Right cardiac atrium (tissue), 5 donors: ENCODE results near the gene MED14. TPM values are rescaled to one million over a fixed set of nuclear protein-coding genes. Genes with fewer than 3 reads are reported as not detected.

Experiments
- ATAC-seq, 2 donors: fragments of 200-7000 bp; cut with Tn5 transposase; one replicate each; pipeline versions ENCODE4 v1.8.0 to v1.9.1; 2020; ENCODE audit warnings: moderate library complexity in 2 of 2, mild to moderate bottlenecking in 1 of 2
- DNase-seq, 3 donors: peaks; one replicate each; pipeline ENCODE4 v3.0.0-alpha.2; 2020
- H3K27ac ChIP-seq: one replicate; pipeline ENCODE4 v1.5.1; 2013; ENCODE audit warnings: mild to moderate bottlenecking, low read length, control low read depth, moderate library complexity
- H3K27me3 ChIP-seq: one replicate; pipeline ENCODE4 v1.6.1; 2013; ENCODE audit not compliant: control insufficient read depth, insufficient read depth
- H3K4me1 ChIP-seq: one replicate; pipeline ENCODE4 v1.6.1; 2013; ENCODE audit warnings: low read length; ENCODE audit not compliant: control insufficient read depth, insufficient read depth
- H3K4me3 ChIP-seq: one replicate; pipeline ENCODE4 v1.5.1; 2013; ENCODE audit warnings: low read length, control low read depth
- H3K9me3 ChIP-seq: one replicate; pipeline ENCODE4 v1.6.1; 2013; ENCODE audit warnings: low read length; ENCODE audit not compliant: control insufficient read depth
- WGBS: extraction: QIAGEN DNeasy Blood & Tissue Kit; methylation state at CpG from one replicate; pipeline ENCODE4 v1.1.7; 2013; 5-methylcytosine and 5-hydroxymethylcytosine counted together
- intact Hi-C, 4 donors: fragments of 100-400 bp; cut with DNase I; formaldehyde crosslinking; loops; one replicate each; pipeline versions ENCODE4 v1.11.0 to v1.14.0; 2022 to 2023
- polyA plus RNA-seq: library from polyadenylated mRNA; stranded (reverse); fragments of 200-250 nt; gene quantifications from one replicate; pipeline ENCODE4 v1.2.3, GENCODE V29; 2013
- total RNA-seq, 4 donors: library from RNA; stranded (reverse); fragmentation: NEBNext Ultra II Directional; extraction: Animal tissue kit (Norgen Biotek cat#: 25700); gene quantifications; one replicate each; pipeline ENCODE4 v1.2.1, GENCODE V29; 2021
- donor health status: healthy with polysubstance abuse.
- donor health status: DM: no; HTN: yes; CAD: no.
- donor health status: DM: no; HTN: no; CAD: no.
- donor health status: DM: no; HTN: yes; CAD: no; lungs with severe emphysema.
- donor health status: DM: yes; HTN: yes; CAD: no.

The MED14 gene
- total and polyA plus RNA-seq, 5 donors = 10.0 to 33.2 (median 25.6) TPM

DNA sequence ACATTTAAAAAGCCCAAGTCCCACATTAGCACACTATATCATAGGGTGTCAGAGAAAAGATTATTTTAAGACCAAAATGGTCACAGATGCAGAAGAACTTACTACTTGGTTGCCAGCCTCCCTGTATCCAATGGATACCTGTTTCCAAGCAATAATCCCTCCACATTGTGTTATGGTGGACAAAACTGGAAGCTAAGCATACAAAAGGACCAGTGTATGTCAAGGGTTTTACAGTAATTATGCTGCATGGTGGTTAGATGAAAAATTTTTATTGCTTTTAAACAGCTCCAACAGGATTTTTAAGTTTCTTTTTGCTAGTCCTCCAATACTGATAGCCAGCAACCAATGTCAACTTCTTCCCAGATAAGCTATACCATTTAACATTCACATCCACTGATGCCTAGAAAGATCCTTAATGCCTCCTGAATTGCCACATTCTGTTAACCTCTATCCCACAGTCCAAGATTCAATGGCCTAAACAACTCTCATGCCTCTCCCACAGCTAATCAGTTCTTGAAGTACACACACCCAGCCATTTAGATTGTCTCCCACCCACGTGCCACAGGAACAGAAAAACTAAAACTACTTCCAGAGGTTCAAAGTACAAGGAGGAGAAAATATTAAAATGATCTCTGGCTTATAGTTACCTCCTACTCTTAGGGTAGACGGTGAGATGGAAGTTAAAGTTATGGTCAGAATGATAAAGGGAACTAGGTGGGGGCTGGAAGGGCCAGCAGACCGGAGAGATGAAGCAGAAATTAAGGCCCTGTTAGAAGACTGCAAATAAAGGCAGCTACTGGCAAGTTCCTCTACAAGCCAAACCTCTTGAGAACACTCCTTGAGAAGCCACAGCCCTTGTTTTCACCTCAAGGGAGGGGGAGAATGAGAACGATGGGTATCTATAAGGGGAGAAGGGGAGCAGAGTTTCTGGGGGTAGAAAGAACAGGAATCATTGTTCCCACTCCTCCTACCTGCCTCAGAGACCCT lies 5.5 kb downstream of the MED14 start:
- no peaks in the 10 kb centered on the region for H3K9me3 ChIP-seq
- no peak for DNase-seq
- 28% methylated on average over 4 of the region's 4 CpGs for WGBS
- peak in 1 of 2 donors; percentile 29 for ATAC-seq
- no peak overlapping the region for H3K27ac ChIP-seq
- H3K4me1 ChIP-seq = no peaks in the 10 kb centered on the region
- intact Hi-C loops = no loop called here
- no peaks in the 10 kb centered on the region for H3K27me3 ChIP-seq
- no peak overlapping the region for H3K4me3 ChIP-seq

DNA sequence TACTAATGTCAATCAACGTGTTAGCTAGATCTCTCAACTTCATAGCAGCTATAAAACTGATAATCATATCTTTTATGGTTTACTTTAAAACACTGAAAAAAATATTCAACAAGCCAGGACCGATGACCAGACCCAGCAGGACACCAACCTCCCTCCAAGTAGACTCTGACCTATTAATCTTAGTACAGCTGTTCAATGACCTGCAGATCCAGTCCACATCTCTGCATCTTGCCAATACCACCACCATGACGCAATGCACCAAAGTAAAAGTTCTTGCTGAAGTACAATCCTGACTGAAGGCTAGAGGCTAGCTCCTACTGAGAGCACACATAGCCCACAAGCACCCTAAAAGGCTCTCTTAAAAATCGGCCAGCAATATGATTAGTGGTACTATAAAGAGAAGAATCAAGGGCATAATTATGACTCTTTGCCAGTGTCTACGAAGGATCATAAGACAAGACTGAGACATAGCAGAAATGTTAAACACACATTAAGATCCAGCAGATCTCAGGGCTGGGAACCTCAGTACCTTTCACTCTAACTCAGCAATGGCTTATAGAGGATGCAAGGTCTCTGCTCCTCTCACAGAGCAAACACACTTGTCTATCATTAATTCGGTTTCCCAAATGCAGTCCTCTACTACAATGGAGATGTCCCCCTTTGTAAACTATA lies 7.6 kb downstream of the MED14 start:
- ATAC-seq = no peak
- H3K27me3 ChIP-seq = no peaks in the 10 kb centered on the region
- intact Hi-C loops = no loop called here
- no peak for DNase-seq
- no peak overlapping the region for H3K4me3 ChIP-seq
- no peaks in the 10 kb centered on the region for H3K4me1 ChIP-seq
- no peaks in the 10 kb centered on the region for H3K9me3 ChIP-seq
- WGBS = 85% methylated on average over 6 of the region's 6 CpGs
- H3K27ac ChIP-seq = no peak overlapping the region

- Histone ChIP-seq H3K4me3 (no peak overlapping the region), H3K27ac (no peak overlapping the region), H3K9me3 (no peaks in the 10 kb centered on the region), H3K27me3 (no peaks in the 10 kb centered on the region), H3K4me1 (no peaks in the 10 kb centered on the region)
- ATAC-seq (no peak), DNase-seq (no peak)
- intact Hi-C loops = no loop called here
Measured at GRCh38 chrX:40727093-40727492, 8.2 kb downstream of the MED14 start.

DNA sequence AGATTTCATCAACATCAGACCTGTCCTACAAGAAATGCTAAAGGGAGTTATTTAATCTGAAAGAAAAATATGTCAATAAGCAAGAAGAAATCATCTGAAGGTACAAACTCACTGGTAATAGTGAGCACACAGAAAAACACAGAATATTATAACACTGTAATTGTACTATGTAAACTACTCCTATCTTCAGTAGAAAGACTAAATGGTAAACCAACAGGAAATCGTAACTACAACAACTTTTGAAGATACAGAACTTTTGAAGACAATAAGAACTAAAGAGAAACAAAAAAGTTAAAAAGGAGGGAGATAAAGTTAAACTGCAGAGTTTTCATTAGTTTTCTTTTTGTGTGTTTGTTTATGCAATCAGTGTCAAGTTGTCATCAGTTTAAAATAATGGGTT lies 12.4 kb downstream of the MED14 start:
- DNase-seq (no peak), ATAC-seq (no peak)
- Histone ChIP-seq H3K4me3 (no peak overlapping the region), H3K4me1 (no peaks in the 10 kb centered on the region), H3K9me3 (no peaks in the 10 kb centered on the region), H3K27me3 (no peaks in the 10 kb centered on the region), H3K27ac (no peak overlapping the region)
- intact Hi-C loops = no loop called here
- 91% methylated on average over 1 of the region's 1 CpG for WGBS

DNA sequence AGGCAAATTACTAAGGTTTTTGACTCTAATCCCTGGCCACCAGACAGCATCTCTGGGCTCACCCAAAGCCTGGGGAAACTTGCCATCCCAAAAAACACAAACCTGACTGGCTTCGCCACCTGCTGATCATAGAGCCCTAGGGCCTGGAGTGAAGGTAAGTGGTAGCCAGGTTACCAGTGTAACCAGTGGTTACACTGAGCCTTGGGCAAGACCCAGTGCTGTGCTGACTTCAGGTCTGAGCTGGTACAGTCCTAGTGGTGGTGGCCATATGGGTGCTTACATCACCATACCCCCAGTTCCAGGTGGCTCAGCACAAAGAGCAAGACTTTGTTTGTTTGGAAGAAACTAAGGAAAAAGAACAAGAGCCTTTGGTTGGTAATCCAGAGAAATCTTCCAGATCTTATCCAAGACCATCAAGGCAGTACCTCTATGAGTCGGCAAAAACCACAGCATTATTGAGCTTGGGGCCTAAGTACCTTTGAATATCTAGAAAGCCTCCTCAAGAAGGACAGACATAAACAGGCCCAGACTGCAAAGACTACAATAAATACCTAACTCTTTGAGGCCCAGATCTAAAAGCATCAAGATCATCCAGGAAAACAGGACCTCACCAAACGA lies 13.7 kb downstream of the MED14 start:
- intact Hi-C loops = no loop called here
- Histone ChIP-seq H3K27me3 (no peaks in the 10 kb centered on the region), H3K4me1 (no peaks in the 10 kb centered on the region), H3K4me3 (no peak overlapping the region), H3K27ac (no peak overlapping the region), H3K9me3 (no peaks in the 10 kb centered on the region)
- no peak for DNase-seq
- WGBS = 92% methylated on average over 3 of the region's 3 CpGs
- ATAC-seq = no peak

GRCh38 chrX:40720792-40721191 lies 14.6 kb downstream of the MED14 start:
- no peaks in the 10 kb centered on the region for H3K27me3 ChIP-seq
- no peak for ATAC-seq
- 95% methylated on average over 8 of the region's 8 CpGs for WGBS

GRCh38 chrX:40720339-40720738 lies 15.0 kb downstream of the MED14 start:
- Histone ChIP-seq H3K27ac (no peak overlapping the region), H3K4me1 (no peaks in the 10 kb centered on the region), H3K27me3 (no peaks in the 10 kb centered on the region), H3K4me3 (no peak overlapping the region), H3K9me3 (no peaks in the 10 kb centered on the region)
- 96% methylated on average over 4 of the region's 4 CpGs for WGBS
- ATAC-seq = no peak
- no peak for DNase-seq
- intact Hi-C loops = no loop called here

More at GRCh38 chrX:40720792-40721191, 14.6 kb downstream of the MED14 start:
- Histone ChIP-seq H3K4me3 (no peak overlapping the region), H3K4me1 (no peaks in the 10 kb centered on the region), H3K27ac (no peak overlapping the region), H3K9me3 (no peaks in the 10 kb centered on the region)
- no peak for DNase-seq
- intact Hi-C loops = no loop called here

GRCh38 chrX:40719731-40720130 lies 15.6 kb downstream of the MED14 start:
- Histone ChIP-seq H3K27ac (no peak overlapping the region), H3K9me3 (no peaks in the 10 kb centered on the region), H3K4me1 (no peaks in the 10 kb centered on the region), H3K27me3 (no peaks in the 10 kb centered on the region), H3K4me3 (no peak overlapping the region)
- intact Hi-C loops = no loop called here
- DNase-seq = no peak
- ATAC-seq = no peak

GRCh38 chrX:40719218-40719617 lies 16.1 kb downstream of the MED14 start:
- Histone ChIP-seq H3K27ac (no peak overlapping the region), H3K4me1 (no peaks in the 10 kb centered on the region), H3K9me3 (no peaks in the 10 kb centered on the region), H3K4me3 (no peak overlapping the region), H3K27me3 (no peaks in the 10 kb centered on the region)
- DNase-seq = no peak
- intact Hi-C loops = no loop called here
- ATAC-seq = no peak

DNA sequence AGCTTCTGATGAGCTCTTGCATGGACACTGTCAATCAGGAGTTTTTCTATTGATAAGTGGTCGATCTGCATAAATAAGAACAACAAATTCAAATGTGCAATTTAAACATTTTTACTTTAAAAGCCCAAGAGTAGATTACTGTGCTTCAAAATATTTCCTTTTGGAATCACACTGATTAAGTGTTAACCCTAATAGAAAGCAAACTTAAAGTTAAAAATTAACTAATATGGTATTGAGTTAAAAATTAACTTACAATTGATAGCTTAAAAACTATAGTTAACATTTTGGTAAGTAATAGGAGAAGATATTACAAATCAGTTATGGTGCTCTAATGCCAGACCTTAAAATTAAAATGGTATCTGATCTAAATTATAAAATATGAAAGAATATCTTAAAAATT lies 25.9 kb downstream of the MED14 start:
- intact Hi-C loops = no loop called here
- WGBS = 91% methylated on average over 1 of the region's 1 CpG
- ATAC-seq (no peak), DNase-seq (no peak)
- no peaks in the 10 kb centered on the region for H3K9me3 ChIP-seq
- no peak overlapping the region for H3K4me3 ChIP-seq
- no peaks in the 10 kb centered on the region for H3K27me3 ChIP-seq
- H3K27ac ChIP-seq = no peak overlapping the region
- H3K4me1 ChIP-seq = no peaks in the 10 kb centered on the region

GRCh38 chrX:40705658-40706312 lies 29.6 kb downstream of the MED14 start:
- WGBS = 84% methylated on average over 5 of the region's 5 CpGs
- Histone ChIP-seq H3K27me3 (no peaks in the 10 kb centered on the region), H3K4me3 (no peak overlapping the region), H3K27ac (no peak overlapping the region), H3K4me1 (no peaks in the 10 kb centered on the region), H3K9me3 (no peaks in the 10 kb centered on the region)
- DNase-seq (no peak), ATAC-seq (no peak)
- intact Hi-C loops = no loop called here
